ENCODE data around the gene PUS10. TPM values are rescaled to one million over a fixed set of nuclear protein-coding genes. Genes with fewer than 3 reads are reported as not detected.

PUS10 gene
- total and polyA plus RNA-seq, 2 experiments from 2014 or later = 2.2 to 2.5 TPM

GRCh38 chr2:61009355-61009754 is 8.7 kb downstream of the PUS10 start:
- H3K4me3 ChIP-seq = no peak overlapping the region
- no peak for ATAC-seq
- TF ChIP-seq STAT1 (IDR thresholded peaks at IDR 0.05; ENCODE audit: unreplicated experiment) (no peak), EZH2 (IDR thresholded peaks at IDR 0.05; ENCODE audit: low read depth, unreplicated experiment) (no peak), ZNF462 (CRISPR knock-in tag; IDR thresholded peaks at IDR 0.05) (no peak), NANOG (IDR thresholded peaks at IDR 0.05; ENCODE audit: borderline replicate concordance) (no peak), ZNF114 (CRISPR knock-in tag; IDR thresholded peaks at IDR 0.05) (no peak), EZH2phosphoT487 (IDR thresholded peaks at IDR 0.05; ENCODE audit: unreplicated experiment) (no peak), CTCF (conservative IDR thresholded peaks at IDR 0.05; ENCODE audit: low read depth in 2 of 2) (no peak), ETS1 (IDR thresholded peaks at IDR 0.05) (no peak), POLR2AphosphoS5 (IDR thresholded peaks at IDR 0.05; ENCODE audit: low read depth) (no peak), CREB1 (CRISPR knock-in tag; IDR thresholded peaks at IDR 0.05; ENCODE audit: low read depth) (no peak), JUNB (IDR thresholded peaks at IDR 0.05; ENCODE audit: unreplicated experiment) (no peak), ZNF331 (CRISPR knock-in tag; IDR thresholded peaks at IDR 0.05; ENCODE audit: low read depth) (no peak), REST (IDR thresholded peaks at IDR 0.05; ENCODE audit: unreplicated experiment) (no peak)
- H3K36me3 ChIP-seq (ENCODE audit: insufficient read depth) = no peaks in the 10 kb centered on the region
- no peaks in the 10 kb centered on the region for H3K9me2 ChIP-seq (ENCODE audit: insufficient read depth)
- DNase-seq (ENCODE audit: low spot score) = no peak
- H3K4me3 Mint-ChIP-seq = no peak overlapping the region
- no peak overlapping the region for H3K27ac Mint-ChIP-seq
- no peaks in the 10 kb centered on the region for H4K20me1 ChIP-seq (replicated peaks; ENCODE audit: insufficient read depth)
- no peak overlapping the region for H2AFZ ChIP-seq
- no peaks in the 10 kb centered on the region for H3K36me3 Mint-ChIP-seq (ENCODE audit: low read depth)
- H3K4me1 ChIP-seq (ENCODE audit: insufficient read depth) = no peaks in the 10 kb centered on the region
- H3K27me3 Mint-ChIP-seq (ENCODE audit: insufficient read depth, low read depth, poor library complexity) = no peaks in the 10 kb centered on the region
- H3K27ac ChIP-seq (ENCODE audit: low read depth) = no peak overlapping the region
- H3F3A ChIP-seq (replicated peaks; ENCODE audit: low read depth) = no peaks in the 10 kb centered on the region
- no peaks in the 10 kb centered on the region for H3K9me3 Mint-ChIP-seq
- peaks cover 2% of the 10 kb centered on the region; the same call in 1 of the 3 replicates for H3K4me1 Mint-ChIP-seq
- H3K4me2 ChIP-seq = no peak overlapping the region
- H3K27me3 ChIP-seq (ENCODE audit: insufficient read depth) = no peaks in the 10 kb centered on the region
- no peaks in the 10 kb centered on the region for H3K79me2 ChIP-seq (replicated peaks; ENCODE audit: insufficient read depth)
